ENCODE measurements around the gene MRPL40.
"Not testable (repeated sequence)": the region's sequence is repeated elsewhere in the genome, so short reads cannot be mapped to it uniquely, and the experiment has no call there.

MRPL40 gene

DNA sequence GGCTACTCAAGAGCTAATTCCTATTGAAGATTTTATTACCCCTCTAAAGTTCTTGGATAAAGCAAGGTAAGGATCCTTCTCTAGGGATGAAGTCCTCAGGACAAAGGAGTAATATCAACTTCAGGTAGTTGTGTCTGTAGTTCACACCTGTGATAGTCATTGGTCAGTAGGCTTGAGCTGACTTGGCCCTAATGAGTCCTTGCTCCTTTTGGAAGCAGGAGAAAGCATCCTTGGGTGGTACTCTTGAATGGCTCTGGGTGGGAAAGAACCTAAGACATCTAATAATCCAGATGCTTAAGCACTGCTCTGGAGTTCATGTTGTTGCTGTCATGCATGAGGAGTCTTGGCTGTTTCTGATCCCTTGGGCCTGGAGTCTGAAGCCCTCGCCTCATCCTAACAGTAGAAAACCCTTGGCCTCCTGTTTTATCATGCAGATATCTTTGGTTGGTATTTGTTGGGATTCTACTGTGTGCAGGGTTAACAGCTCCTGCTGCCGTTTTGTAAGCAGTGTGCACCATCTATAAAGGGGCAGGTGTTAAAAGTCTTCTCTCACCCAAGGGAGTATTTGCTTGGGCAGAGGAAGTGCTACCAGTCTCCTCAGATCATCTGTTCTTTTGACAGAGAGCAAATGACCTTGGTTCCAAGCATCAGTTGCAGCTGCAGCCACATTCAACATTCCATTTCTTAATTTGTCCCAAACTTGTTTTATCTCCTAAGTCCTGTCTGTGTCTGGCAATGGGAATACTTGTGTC, 2.7 kb downstream of the MRPL40 start:
- peaks cover 12% of the 10 kb centered on the region for H3K79me2 ChIP-seq
- TF ChIP-seq, protein P1, sequence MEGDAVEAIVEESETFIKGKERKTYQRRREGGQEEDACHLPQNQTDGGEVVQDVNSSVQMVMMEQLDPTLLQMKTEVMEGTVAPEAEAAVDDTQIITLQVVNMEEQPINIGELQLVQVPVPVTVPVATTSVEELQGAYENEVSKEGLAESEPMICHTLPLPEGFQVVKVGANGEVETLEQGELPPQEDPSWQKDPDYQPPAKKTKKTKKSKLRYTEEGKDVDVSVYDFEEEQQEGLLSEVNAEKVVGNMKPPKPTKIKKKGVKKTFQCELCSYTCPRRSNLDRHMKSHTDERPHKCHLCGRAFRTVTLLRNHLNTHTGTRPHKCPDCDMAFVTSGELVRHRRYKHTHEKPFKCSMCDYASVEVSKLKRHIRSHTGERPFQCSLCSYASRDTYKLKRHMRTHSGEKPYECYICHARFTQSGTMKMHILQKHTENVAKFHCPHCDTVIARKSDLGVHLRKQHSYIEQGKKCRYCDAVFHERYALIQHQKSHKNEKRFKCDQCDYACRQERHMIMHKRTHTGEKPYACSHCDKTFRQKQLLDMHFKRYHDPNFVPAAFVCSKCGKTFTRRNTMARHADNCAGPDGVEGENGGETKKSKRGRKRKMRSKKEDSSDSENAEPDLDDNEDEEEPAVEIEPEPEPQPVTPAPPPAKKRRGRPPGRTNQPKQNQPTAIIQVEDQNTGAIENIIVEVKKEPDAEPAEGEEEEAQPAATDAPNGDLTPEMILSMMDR (IDR thresholded peaks at IDR 0.05), result no peak
- no peaks in the 10 kb centered on the region for H3K27me3 ChIP-seq (ENCODE audit: control insufficient read depth, insufficient read depth, low read length)
- H3K4me2 ChIP-seq (ENCODE audit: low read length), result no peak overlapping the region
- no peak overlapping the region for H3K9ac ChIP-seq
- no peak overlapping the region for H3K4me3 ChIP-seq (ENCODE audit: low read depth, low read length)
- no peaks in the 10 kb centered on the region for H3K9me3 ChIP-seq (ENCODE audit: control insufficient read depth, low read length)
- H3K36me3 ChIP-seq (ENCODE audit: control insufficient read depth, insufficient read depth, low read length), result no peaks in the 10 kb centered on the region
- no peaks in the 10 kb centered on the region for H3K4me1 ChIP-seq
- no peak overlapping the region for H2AFZ ChIP-seq
- no peak overlapping the region for H3K27ac ChIP-seq

DNA sequence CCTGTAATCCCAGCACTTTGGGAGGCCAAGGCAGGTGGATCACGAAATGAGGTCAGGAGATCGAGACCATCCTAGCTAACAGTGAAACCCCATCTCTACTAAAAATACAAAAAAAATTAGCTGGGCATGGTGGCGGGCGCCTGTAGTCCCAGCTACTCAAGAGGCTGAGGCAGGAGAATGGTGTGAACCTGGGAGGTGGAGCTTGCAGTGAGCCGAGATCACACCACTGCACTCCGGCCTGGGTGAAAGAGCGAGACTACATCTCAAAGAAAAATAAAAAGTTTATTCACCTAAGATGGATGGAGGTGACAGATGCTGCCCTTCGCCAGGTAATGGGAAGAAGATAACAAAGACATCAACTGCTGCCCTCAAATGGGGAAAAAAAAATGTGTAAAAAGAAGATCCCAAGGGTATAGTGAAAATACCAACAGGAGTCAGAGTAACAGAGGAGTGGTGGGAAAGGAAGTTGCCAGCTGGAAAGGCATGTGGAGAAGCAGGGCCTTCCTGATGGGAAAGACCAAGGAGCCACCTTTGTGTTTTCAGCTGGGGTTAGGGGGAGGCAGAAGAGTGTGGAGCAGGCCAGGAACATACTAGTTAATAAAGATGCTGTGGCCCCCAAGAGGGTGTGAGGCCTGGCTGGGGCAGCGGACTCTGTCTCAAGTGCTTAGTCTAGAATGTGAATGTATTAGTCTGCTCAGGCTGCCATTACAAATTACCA, 4.3 kb downstream of the MRPL40 start:
- not testable (repeated sequence) for H3K27me3 ChIP-seq (ENCODE audit: control insufficient read depth, insufficient read depth, low read length); H3K9ac ChIP-seq; H3K27ac ChIP-seq; H3K36me3 ChIP-seq (ENCODE audit: control insufficient read depth, insufficient read depth, low read length); H3K4me3 ChIP-seq (ENCODE audit: low read depth, low read length); H2AFZ ChIP-seq; H3K9me3 ChIP-seq (ENCODE audit: control insufficient read depth, low read length); H3K4me2 ChIP-seq (ENCODE audit: low read length); H3K4me1 ChIP-seq; H3K79me2 ChIP-seq

DNA sequence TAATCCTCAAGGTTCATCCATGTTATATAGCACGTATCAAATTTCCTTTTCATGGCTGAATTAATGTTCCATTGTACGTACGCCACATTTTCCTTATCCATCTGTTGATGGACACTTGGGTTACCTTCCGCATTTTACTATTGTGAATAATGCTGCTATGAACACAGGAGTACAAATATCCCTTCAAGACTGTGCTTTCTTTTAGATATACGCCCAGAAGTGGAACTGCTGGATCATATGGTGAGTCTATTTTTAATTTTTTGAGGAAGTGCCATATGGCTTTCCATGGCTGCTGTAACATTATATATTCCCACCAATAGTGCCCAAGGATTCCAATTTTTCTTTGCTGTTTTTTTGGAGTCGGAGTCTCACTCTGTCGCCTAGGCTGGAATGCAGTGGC, 6.0 kb downstream of the MRPL40 start:
- Histone ChIP-seq H3K36me3 (ENCODE audit: control insufficient read depth, insufficient read depth, low read length) (no peaks in the 10 kb centered on the region), H2AFZ (no peak overlapping the region), H3K27ac (no peak overlapping the region), H3K27me3 (ENCODE audit: control insufficient read depth, insufficient read depth, low read length) (no peaks in the 10 kb centered on the region), H3K4me3 (ENCODE audit: low read depth, low read length) (no peak overlapping the region), H3K79me2 (no peaks in the 10 kb centered on the region), H3K4me2 (ENCODE audit: low read length) (no peak overlapping the region), H3K4me1 (no peaks in the 10 kb centered on the region), H3K9ac (no peak overlapping the region), H3K9me3 (ENCODE audit: control insufficient read depth, low read length) (no peaks in the 10 kb centered on the region)
- TF ChIP-seq, protein P1 (IDR thresholded peaks at IDR 0.05), result no peak

DNA sequence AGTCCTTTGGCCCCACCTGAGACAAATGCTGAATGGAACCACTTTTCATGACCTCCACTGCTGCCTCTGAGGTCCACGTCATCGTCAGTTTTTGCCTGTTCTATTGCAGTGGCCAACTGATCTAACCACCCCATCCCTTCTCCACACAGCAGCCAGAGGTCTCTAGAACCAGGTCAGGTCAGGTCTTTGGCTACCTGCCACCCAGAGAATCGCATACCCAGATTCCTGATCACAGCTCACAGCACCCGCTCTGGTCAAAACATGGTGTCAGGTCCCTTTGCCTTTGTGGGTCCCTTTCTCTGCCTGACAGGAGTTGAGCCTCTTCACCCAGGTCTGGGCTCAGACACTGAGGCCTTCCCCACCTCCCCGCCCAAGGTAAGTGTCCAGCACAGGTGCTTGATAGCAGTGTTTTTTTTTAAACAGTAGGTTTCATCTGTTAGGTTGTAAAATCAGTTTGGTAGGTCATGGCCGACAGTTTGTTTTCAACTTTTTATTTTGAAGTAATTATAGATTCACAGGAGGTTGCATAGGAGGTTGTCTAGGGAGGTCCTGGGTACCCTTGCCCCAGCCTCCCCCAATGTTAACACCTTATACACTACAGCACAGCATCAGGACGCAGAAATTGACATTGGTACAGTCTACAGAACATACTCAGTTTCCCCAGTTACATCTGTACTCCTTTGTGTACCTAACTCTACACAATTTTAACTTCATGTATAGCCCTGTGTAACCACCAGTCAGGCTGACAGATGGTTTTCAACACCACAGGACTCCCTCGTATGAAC, 8.3 kb downstream of the MRPL40 start:
- H3K27ac ChIP-seq, result no peak overlapping the region
- H3K9ac ChIP-seq, result no peak overlapping the region
- TF ChIP-seq, protein P1 (IDR thresholded peaks at IDR 0.05), result no peak
- H3K4me1 ChIP-seq, result no peaks in the 10 kb centered on the region
- peaks cover 14% of the 10 kb centered on the region for H3K79me2 ChIP-seq
- H3K4me2 ChIP-seq (ENCODE audit: low read length), result no peak overlapping the region
- H2AFZ ChIP-seq, result no peak overlapping the region
- H3K9me3 ChIP-seq (ENCODE audit: control insufficient read depth, low read length), result no peaks in the 10 kb centered on the region
- no peaks in the 10 kb centered on the region for H3K27me3 ChIP-seq (ENCODE audit: control insufficient read depth, insufficient read depth, low read length)
- no peak overlapping the region for H3K4me3 ChIP-seq (ENCODE audit: low read depth, low read length)
- H3K36me3 ChIP-seq (ENCODE audit: control insufficient read depth, insufficient read depth, low read length), result no peaks in the 10 kb centered on the region

DNA sequence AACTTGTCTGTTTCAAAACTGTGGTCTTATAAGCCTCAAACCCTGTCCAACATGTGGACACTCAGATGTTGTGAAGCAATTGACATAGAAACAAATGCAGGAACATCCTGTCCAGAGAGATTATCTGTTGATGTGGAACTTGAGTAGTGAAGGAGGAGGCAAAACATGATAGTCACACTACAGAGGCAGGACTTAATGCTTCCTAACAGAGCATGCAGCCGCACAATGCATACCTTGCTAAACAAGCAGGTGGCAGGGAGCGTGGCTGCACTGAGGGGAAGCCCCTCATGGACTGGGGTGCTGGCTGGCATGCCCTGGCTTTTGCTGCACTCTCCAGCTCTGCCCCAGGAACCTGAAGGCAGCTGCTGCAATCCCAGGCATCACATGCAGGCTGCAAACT, 9.8 kb downstream of the MRPL40 start:
- no peaks in the 10 kb centered on the region for H3K36me3 ChIP-seq (ENCODE audit: control insufficient read depth, insufficient read depth, low read length)
- no peak overlapping the region for H3K9ac ChIP-seq
- H2AFZ ChIP-seq, result no peak overlapping the region

More for the DNA sequence above, 9.8 kb downstream of the MRPL40 start:
- Histone ChIP-seq H3K79me2 (peaks cover 22% of the 10 kb centered on the region), H3K4me2 (ENCODE audit: low read length) (no peak overlapping the region), H3K27me3 (ENCODE audit: control insufficient read depth, insufficient read depth, low read length) (no peaks in the 10 kb centered on the region), H3K4me1 (no peaks in the 10 kb centered on the region), H3K27ac (no peak overlapping the region), H3K9me3 (ENCODE audit: control insufficient read depth, low read length) (no peaks in the 10 kb centered on the region), H3K4me3 (ENCODE audit: low read depth, low read length) (peak overlapping the region; percentile 7)
- TF ChIP-seq, protein P1 (IDR thresholded peaks at IDR 0.05), result no peak

Measured in parathyroid adenoma (tissue), 2 donors.